ENCODE measurements around the gene SLC38A10. TPM values are rescaled to one million over a fixed set of nuclear protein-coding genes. Genes with fewer than 3 reads are reported as not detected.

SLC38A10 gene
- total RNA-seq, 1 experiment from 2014 or later, result 121 TPM

Other genes starting within 250 kb of the SLC38A10 start
- not detected in 2 replicates for gene PVALEF, start 129.8 kb downstream of the SLC38A10 start, total RNA-seq (2014; rRNA removed; shearing (Covaris generic); ENCODE audit: low replicate concordance)
- gene AATK, start 129.1 kb downstream of the SLC38A10 start, total RNA-seq (2014; rRNA removed; shearing (Covaris generic); ENCODE audit: low replicate concordance), result 0.16 TPM in 1 of 2 replicates, not detected in the other
- gene CEP131, start 72.3 kb downstream of the SLC38A10 start, total RNA-seq (2014; rRNA removed; shearing (Covaris generic); ENCODE audit: low replicate concordance), result 13.3 and 22.9 TPM in 2 replicates
- 19.5 and 20.4 TPM in 2 replicates for gene TEPSIN, start 56.3 kb downstream of the SLC38A10 start, total RNA-seq (2014; rRNA removed; shearing (Covaris generic); ENCODE audit: low replicate concordance)
- gene NDUFAF8, start 56.0 kb downstream of the SLC38A10 start, total RNA-seq (2014; rRNA removed; shearing (Covaris generic); ENCODE audit: low replicate concordance), result 63.1 and 163 TPM in 2 replicates
- gene BAHCC1, start 100.2 kb upstream of the SLC38A10 start, total RNA-seq (2014; rRNA removed; shearing (Covaris generic); ENCODE audit: low replicate concordance), result 3.6 and 10.4 TPM in 2 replicates
- 5,061 and 6,321 TPM in 2 replicates for gene ACTG1, start 217.5 kb upstream of the SLC38A10 start, total RNA-seq (2014; rRNA removed; shearing (Covaris generic); ENCODE audit: low replicate concordance)
- gene FSCN2, start 233.1 kb upstream of the SLC38A10 start, total RNA-seq (2014; rRNA removed; shearing (Covaris generic); ENCODE audit: low replicate concordance), result 0.12 TPM in 1 of 2 replicates, not detected in the other